HG02938 (cell line): ENCODE measurements around the gene PPFIA3.
"Not testable (repeated sequence)": the region's sequence is repeated elsewhere in the genome, so short reads cannot be mapped to it uniquely, and the experiment has no call there.

Experiments
- ATAC-seq: cut with Tn5 transposase; IDR thresholded peaks from one replicate; pipeline ENCODE4 v1.9.1; 2021; ENCODE audit warnings: mild to moderate bottlenecking, moderate library complexity; ENCODE audit not compliant: unreplicated experiment

PPFIA3 gene

DNA sequence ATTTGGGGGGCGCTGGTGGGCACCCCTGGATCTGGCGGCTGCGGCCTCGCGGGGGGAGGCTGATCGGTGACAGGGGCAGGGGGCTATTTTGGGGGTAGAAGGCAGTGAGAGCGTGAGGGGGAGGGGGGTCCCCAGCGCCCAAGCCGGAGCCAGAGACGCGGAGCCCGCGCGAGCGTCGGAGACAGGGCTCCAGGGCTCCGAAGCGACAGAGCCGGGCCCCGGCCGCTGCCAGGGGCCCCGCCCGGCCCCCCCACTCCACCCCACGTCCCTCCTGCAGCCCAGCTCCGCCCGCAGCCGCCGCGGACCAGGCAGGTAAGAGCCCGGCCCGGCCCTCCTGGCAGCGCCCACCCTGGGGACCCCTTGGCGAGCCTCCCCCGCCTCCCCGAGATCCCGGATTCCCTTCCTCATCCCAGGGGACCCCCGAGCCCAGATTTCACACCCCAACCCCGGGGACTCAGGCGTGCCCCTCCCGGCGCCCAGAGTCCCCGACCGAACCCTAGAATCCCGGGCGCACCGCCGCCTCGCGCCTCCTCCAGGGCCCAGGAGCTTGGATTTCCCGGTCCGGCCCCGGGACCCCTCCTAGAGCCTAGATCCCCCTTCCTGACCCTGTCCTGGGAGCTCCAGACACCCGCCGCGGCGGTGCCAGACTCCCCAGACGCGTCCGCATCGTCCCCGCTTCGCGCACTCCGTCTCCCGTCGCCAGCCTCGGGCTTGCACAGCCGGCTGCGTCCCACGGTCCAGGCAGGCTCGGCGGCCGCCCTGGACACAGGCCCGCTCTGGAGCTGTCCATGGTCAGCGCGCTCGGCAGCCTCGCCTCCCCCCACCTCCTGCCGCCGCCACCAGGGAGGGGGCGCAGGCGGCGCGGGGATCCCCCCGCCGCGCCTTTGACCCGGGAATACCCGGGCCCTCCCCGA is at the start of gene PPFIA3:
Gene PPFIA3, plus strand, starts transcription at position 134 of the 914 bp plus-strand sequence. CDS start 8,330 bp downstream, outside the sequence.
- ATAC-seq: no peak

DNA sequence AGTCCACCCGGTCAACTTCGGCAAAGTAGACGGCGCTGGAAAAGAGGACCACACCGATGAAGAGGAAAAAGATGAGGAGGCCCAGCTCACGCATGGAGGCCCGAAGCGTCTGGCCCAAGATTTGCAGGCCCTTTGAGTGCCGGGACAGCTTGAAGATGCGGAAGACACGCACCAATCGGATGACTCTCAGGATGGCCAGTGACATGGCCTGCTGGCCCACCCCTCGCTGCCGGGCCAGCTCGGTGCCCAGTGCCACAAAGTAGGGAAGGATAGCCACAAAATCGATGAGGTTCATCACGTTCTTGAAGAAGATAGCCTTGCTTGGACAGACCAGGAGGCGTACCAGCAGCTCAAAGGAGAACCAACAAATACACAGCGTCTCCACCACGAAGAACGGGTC is 48.9 kb upstream of the PPFIA3 start:
- no peak for ATAC-seq

DNA sequence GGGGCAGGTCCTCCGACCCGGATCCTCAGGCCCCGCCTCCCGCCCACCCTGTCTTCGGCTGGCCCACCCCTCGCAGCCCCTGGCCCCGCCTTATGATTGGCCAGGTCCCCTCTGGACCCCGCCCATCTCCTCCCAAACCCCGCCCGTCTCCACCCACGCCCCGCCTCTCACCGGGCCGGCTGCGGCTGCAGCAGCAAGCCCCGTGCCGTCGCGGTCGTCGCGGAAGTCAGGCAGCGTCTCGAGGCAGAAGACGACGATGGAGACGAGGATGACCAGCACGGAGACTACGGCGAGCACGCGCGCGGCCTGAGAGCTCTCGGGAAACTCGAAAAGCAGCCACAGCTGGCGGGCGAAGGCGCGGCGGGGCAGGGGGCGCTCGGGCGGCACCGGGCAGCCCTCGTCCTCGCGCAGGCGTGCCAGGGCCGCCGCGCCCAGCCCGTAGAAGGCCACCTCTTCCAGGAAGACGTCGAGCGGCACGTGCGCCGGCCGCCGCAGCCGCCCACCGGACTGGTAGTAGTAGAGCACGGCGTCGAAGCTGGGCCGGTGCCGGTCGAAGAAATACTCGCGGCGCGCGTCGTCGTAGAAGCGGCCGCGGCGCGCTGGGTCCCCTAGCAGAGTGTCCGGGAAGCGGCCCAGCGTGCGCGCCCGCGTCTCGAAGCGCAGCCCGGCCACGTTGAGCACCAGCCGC is 47.3 kb upstream of the PPFIA3 start:
- no peak for ATAC-seq

DNA sequence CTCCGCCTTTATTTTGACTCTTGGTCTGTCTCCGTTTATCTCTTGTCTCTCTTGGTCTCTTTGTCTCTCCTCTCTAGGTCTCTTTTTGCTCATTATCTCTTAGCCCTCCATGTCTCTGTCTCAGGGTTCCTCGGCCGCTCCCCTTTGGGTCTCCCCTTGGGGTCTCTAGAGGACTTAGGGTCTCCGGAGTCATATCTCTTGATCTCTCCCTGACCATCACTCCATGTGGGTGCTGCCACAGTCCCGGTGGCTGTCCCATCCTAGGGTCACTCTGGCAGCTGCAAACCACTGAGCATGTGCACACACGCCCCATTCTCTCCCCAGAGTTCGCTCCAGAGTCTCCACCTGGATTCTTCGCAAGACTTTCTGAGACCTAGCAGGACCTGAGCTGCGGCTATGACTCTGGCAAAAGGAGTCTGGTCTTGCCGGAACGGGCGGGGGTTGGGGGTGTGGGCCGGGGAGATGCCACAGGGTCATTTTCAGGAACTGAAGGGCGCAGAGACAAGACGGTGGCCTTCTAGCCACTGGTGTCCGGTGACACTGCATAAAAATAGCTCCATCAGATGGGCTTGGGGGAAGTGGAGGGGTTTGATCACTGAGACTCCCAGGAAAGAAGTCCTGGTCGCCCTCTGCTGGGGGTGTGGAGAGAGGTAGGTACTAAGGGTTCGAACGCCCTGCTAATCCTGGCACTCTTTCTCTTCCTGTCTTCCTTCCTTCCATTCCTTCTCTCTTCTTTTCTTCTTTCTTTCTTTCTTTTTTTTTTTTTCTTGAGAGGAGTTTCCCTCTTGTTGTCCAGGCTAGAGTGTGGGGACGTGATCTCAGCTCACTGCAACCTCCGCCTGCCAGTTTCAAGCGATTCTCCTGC is 45.6 kb upstream of the PPFIA3 start:
- no peak for ATAC-seq

DNA sequence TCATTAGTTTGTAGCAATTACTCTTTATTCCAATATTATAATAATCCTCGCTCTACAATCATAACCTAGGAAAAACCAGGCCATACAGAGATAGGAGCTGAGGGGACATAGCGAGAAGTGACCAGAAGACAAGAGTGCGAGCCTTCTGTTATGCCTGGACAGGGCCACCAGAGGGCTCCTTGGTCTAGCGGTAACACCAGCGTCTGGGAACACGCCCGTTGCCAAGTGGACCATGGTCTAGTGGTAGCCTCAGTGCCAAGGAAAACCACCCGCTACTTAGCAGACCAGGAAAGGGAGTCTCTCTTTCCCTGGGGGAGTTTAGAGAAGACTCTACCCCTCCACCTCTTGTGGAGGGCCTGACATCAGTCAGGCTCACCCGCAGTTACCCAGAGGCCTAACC is 44.5 kb upstream of the PPFIA3 start:
- not testable (repeated sequence) for ATAC-seq

DNA sequence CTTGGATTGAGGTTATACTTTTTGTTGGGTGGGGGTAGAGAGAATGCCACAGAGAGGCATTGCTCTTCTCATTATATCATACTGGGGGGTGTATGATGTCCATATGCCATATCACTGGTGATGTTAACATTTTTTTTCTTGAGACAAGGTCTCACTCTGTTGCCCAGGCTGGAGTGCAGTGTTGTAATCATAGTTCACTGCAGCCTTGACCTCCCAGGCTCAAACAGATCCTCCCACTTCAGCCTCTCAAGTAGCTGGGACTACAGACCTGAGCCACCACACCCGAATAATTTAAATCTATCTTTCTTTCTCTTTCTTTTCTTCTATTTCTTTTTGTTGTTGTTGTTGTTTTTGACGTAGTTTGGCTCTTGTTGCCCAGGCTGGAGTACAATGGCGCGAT is 39.0 kb upstream of the PPFIA3 start:
- ATAC-seq: no peak

DNA sequence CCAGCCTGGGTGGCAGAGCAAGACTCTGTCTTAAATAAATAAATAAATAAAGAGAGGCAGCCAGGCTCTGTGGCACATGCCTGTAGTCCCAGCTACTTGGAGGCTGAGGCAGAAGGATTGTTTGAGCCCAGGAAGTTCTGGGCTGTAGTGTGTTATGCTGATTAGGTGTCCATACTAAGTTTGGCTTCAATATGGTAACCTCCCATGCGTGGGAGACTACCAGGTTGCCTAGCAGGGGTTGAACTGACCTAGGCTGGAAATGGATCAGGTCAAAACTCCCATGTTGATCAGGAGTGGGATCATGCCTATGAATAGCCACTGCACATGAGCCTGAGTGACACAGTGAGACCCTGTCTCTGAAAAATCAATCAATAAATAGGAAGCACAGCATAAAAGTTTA is 38.1 kb upstream of the PPFIA3 start:
- ATAC-seq: no peak

DNA sequence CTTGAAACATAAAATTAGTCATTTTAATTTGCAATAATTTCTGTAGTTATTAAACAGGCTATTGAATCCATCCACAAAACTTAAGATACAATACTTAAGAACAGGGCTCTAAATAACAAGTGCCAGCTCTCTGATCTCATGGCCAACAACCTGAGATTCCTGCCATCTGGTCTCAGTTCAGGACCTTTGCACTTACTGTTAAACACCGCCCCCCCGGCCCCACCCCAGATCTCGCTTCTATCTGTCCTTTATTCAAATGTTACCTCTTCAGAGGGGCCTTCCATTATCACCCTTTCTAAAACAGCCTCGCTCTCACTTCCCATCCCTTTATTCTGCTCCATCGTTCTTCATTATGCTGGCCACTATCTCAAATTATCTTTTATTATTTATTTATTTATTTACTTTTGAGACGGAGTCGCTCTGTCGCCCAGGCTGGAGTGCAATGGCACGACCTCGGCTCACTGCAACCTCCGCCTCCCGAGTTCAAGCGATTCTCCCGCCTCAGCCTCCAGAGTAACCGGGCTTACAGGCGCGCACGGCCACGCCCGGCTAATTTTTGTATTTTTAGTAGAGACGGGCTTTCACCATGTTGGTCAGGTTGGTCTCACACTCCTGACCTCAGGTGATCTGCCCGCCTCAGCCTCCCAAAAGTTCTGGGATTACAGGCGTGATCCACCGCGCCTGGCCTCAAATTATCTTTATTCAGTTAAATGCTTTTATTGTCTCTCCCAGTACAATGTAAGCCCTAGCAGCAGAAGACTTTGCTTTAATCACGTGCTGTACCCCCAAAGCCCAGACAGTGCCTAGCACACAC is 34.9 kb upstream of the PPFIA3 start:
- no peak for ATAC-seq

DNA sequence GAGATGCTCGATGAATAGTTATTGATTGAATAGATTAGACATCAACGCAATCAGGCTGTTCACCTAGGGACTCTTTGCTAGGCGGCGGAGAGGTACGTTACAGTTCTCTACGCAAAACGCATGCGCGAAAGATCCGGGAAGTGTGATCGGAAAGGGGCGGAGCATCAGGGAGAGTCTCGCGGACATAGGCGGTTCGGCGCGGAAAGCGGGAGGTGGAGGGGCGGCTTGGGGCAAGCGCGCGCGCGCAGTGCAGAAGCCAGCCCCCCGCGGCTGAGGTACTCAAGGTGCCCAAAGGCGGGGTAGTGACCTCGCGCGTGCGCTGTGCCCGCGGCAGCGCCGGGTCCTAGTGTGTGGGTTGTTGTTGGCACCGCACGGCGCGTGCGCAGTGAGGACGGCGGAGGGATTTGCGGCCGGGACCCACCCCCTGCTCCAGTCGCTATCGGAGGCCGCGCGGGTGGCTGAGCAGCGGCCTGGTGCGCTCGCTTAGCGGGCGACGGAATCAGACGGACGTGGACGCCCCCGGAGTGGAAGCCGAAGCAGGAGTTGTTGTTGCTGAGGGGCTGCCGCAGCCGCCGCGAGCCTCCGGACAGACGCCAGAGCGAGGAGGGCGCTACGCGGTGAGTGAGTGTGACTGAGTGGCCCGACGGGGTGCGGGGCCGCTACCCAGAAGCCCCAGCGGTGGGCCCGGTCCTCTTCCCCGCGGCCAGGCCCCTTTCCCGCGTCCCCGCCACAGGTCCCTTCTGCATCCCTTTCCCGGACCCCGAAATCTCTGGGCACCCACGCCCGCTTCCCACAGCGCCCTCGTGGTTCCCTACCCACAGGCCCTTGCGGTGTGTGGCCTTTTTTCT is 34.1 kb upstream of the PPFIA3 start, which contains the start of gene SNRNP70:
Gene SNRNP70, plus strand, starts transcription at position 432 of the 848 bp plus-strand sequence. CDS start 964 bp downstream, outside the sequence.
- ATAC-seq: peak; percentile 80

DNA sequence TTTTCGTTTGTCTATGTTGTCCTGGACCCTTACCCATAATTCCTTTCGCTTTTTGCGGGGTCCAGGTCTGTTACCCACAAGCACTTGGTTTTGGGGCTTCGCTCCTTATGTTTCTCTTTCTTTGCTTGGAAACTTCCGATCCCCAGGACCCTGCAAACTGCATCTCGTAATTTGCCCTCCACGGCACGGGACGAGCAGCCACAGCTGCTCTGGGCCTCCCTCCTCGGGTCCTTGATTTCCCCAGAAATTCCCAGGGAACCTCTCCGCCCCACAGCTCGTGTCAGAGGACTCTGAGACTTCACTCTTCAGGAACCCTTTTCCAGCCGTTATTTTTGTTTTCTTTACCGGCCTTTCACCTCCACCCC is 33.5 kb upstream of the PPFIA3 start:
- no peak for ATAC-seq

DNA sequence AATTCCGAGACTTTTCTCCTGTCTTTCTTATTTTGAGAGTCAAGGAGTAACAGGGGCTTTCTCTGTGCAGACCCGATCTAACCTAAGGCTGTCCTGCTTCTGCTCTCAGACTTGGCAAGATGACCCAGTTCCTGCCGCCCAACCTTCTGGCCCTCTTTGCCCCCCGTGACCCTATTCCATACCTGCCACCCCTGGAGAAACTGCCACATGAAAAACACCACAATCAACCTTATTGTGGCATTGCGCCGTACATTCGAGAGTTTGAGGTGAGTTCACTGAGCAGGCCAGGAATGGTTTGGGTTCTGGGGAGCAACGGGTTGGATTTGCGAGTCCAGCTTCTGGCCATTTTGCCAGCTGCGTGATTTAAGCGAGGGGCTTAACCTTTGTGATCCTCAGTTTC is 33.0 kb upstream of the PPFIA3 start:
- ATAC-seq: no peak

DNA sequence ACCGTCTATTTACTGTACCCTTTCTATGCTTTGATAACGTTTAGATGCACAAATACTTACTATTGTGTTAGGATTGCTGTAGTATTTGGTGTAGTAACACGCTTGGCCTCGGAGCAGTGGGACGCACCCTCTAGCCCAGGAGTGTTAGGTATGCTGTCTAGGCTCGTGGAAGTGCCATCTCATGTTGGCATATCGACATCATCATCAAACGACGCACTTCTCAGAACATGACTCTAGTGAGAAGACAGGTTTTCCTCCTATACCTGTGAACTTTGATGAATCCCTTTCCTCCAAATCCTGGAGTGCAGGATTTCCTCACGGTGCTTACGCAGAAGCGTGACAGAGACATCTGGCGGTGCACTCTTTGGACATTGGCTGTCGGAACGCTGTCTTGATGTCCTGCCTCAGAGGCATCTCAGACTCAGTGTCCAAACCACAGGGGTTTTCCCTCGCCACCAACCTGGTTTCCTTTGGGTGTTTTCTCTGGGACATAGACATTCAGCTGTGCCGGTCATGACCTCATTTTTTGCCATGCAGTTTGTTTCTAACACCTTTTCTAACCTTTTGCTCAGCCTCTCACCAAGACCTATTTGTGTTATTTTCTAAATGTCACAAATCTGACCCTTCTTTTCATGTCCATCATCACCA is 27.8 kb upstream of the PPFIA3 start:
- ATAC-seq: no peak

DNA sequence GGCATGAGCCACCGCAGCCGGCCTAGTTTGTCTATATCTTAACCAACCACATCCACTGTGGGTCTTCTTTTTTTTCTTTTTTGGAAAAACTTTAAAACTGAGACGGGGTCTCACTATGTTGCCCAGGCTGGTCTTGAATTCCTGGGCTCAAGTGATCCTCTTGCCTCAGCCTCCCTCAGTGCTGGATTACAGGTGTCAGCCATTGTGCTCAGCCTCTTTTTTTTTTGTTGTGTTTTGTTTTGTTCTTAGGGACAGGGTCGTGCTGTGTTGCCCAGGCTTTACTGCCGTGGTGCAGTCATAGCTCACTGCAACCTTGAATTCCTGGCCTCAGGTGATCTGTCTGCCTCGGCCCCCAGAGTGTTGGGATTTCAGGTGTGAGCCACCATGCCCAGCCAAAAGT is 26.7 kb upstream of the PPFIA3 start:
- ATAC-seq: no peak

DNA sequence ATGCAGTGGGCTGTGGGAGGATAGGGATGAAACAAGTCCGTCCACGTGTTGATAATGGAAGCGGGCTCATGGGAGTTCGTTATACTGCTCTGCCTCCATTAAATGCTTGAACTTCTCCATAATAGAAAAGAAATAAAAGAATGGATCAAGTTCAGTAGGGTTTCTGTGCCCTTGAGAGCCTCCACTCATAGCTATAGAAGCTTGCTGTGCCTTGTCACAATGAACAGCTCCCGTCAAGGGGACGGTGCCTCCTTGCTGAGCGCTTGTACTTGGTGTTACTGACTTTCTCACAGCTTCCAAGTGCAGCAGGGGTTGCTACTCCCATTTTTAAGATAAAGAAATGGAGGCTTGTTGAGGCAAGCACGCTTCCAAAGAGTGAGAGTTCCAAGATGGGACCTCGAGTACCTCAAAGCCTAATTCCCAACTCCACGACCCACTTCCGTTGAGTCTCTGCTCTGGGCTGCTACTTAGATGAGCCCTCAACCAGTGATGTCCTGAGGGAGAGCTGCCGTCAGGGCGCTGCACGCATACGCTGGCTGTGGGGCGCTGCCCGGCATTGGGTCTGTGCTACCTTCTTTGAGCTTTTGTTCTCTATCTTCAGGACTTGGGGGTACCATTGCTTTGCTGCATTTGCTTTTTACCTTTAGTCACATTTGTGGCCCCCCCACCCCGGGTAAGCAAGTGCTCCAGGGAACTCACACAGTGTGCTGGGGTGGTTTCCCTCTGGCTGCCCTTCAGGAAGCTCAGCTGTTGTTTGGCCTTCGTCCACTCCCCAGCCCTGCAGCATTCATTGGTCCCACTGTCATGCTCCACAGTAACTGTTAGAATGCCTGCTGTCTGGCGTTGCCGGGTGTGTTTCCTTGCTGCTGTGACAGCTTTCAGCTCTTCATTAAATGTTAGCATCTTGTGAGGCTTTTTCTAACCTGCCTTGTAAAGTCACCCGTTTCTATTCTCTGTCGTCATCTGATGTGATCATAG is 24.6 kb upstream of the PPFIA3 start:
- no peak for ATAC-seq

DNA sequence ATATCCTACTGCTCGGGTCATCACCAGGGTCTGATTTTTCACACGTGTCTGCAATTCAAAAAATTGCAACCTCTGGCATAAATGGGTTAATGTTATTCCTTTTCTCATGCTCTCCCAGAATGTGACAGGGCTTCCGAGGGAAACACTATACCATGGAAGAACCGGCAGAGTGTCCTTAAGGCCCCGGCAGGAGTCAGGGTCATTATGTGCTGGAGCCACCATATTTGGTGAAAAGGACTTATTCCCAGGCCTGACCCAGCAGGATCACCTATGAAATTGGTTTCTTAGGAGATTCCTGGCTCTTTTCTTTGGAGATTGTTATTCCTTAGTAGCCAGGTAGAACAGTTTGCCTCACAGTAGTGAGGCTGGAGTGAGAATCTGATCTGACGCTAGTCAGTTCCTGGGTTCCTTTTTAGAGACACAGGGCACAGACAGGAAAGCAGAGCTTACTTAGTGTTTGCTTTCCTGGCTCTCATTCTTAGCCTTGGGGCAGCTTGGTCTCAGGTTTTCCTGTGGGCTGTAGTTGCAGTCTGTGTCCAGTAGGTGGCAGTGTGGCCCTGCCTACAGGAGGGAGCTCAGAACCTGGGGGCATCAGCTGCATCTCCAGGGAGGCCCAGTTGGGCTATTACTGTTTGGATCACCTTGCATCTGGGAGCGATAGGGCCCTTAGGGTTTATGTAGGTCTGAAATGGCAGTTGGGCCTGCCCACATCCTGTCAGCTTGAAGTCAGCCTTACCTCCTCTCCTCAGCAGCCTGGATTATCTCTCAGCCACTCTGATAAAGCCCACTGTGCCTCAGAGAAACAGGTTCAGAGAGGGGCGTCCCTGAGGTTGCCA is 21.7 kb upstream of the PPFIA3 start:
- no peak for ATAC-seq

DNA sequence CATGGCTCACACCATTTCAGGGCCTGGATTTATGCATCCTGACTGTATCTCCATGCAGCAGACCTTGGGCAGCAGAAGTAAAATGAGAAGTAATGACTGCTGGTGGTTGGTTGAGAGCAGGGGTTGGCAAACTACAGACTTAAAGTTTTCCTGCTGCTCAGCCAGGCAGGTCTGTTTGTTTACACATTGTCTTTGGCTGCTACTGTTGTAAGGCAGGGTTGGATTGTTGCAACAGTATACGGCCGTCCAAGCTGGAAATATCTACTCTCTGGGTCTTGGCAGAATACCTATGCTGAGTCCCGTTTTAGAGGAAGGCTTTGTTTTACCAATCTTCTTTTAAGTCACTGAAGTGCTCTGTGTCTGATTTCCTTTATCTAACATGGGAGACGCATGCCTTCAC is 20.5 kb upstream of the PPFIA3 start:
- ATAC-seq: no peak

DNA sequence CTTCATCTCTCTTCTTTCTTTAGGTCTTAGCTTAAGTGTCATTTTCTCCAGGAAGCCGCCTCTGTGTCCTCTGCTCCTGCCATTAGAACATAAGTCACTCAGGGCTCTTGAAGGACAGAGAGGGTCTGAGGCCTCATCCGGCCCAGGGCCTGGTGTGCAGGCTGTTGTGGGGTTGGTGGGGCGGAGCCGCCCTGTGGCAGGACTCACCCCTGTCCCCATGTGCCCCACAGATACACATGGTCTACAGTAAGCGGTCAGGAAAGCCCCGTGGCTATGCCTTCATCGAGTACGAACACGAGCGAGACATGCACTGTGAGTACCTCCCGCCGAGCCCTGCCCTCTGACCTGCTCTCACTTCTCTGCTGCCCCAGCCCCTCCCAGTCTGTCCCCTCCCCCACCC is 18.2 kb upstream of the PPFIA3 start:
- no peak for ATAC-seq
